HEK293 (cell line): Measurements from ENCODE around the gene PCK1.

Experiments
- CTCF ChIA-PET: fragments of 350-600 bp; formaldehyde crosslinking; extraction: SDS; loops from one replicate; lab custom pipeline; 2021; ENCODE audit warnings: antibody characterized with exemption; lab: Yijun Ruan, JAX
- POLR2A ChIA-PET: fragments of 300-600 bp; formaldehyde crosslinking; extraction: SDS; loops from one replicate; lab custom pipeline; 2020; ENCODE audit warnings: antibody characterized with exemption, inconsistent platforms; lab: Yijun Ruan, JAX
- H3K27ac ChIP-seq: fragments of 200-500 bp; sonication (Bioruptor generic); 2 replicates; pipeline ENCODE4 v1.5.1; 2014; ENCODE audit warnings: low read depth, low read length, control low read depth, inconsistent platforms; ENCODE audit errors: extremely low read depth
- H3K36me3 ChIP-seq, 2 experiments: fragments of 200-500 bp in 1 of 2; sonication (Bioruptor generic) in 1 of 2; 1 replicate in 1 of 2; 2 replicates in 1 of 2; pipeline ENCODE4 v1.5.1; 2014 to 2017; ENCODE audit warnings: inconsistent platforms in 2 of 2, low read length in 2 of 2; ENCODE audit not compliant: control insufficient read depth in 2 of 2, insufficient read depth in 1 of 2
- H3K4me1 ChIP-seq: fragments of 200-500 bp; sonication (Bioruptor generic); 2 replicates; pipeline ENCODE4 v1.5.1; 2014; ENCODE audit warnings: mild to moderate bottlenecking, low read length, inconsistent platforms; ENCODE audit not compliant: control insufficient read depth, insufficient read depth
- H3K4me3 ChIP-seq: 2 replicates; pipeline ENCODE4 v1.5.1; 2011; ENCODE audit warnings: low read depth, mild to moderate bottlenecking, control low read depth, low read length, moderate library complexity
- H3K9me3 ChIP-seq: fragments of 200-500 bp; sonication (Bioruptor generic); 2 replicates; pipeline ENCODE4 v1.5.1; 2014; ENCODE audit warnings: low read depth, low read length, inconsistent platforms; ENCODE audit not compliant: control insufficient read depth, insufficient read depth
- GLIS1 ChIP-seq: fragments of 450-650 bp; formaldehyde crosslinking; IDR thresholded peaks from 2 replicates; pipeline ENCODE4 v1.5.1; 2016; ENCODE audit warnings: missing biosample characterization, missing genetic modification characterization
- HOXA7 ChIP-seq: sonication (generic); formaldehyde crosslinking; IDR thresholded peaks from 2 replicates; pipeline ENCODE4 v1.8.1; 2022; ENCODE audit warnings: missing genetic modification reagents, borderline replicate concordance
- INSM2 ChIP-seq: fragments of 450-650 bp; formaldehyde crosslinking; IDR thresholded peaks from 2 replicates; pipeline ENCODE4 v1.5.1; 2016; ENCODE audit warnings: missing biosample characterization, missing genetic modification characterization
- MYNN ChIP-seq: fragments of 450-650 bp; formaldehyde crosslinking; IDR thresholded peaks from 2 replicates; pipeline ENCODE4 v1.5.1; 2016; ENCODE audit warnings: missing biosample characterization, missing genetic modification characterization, borderline replicate concordance
- PRDM1 ChIP-seq: fragments of 450-650 bp; formaldehyde crosslinking; IDR thresholded peaks from 2 replicates; pipeline ENCODE4; 2016; ENCODE audit warnings: missing biosample characterization, missing genetic modification characterization
- SCRT2 ChIP-seq: fragments of 450-650 bp; formaldehyde crosslinking; IDR thresholded peaks from 2 replicates; pipeline ENCODE4 v1.5.1; 2016; ENCODE audit warnings: missing biosample characterization, missing genetic modification characterization
- TCF7L2 ChIP-seq: IDR thresholded peaks from 2 replicates; pipeline ENCODE4 v1.6.1; 2011; ENCODE audit warnings: low read depth, mild to moderate bottlenecking, inconsistent platforms, low read length, moderate library complexity, borderline replicate concordance
- ZBTB44 ChIP-seq: fragments of 450-650 bp; IDR thresholded peaks from 2 replicates; pipeline ENCODE4 v1.5.1; 2018; ENCODE audit warnings: missing biosample characterization, mild to moderate bottlenecking, missing genetic modification characterization
- ZBTB6 ChIP-seq: fragments of 450-650 bp; formaldehyde crosslinking; IDR thresholded peaks from 2 replicates; pipeline ENCODE4 v1.5.1; 2017; ENCODE audit warnings: missing biosample characterization, missing genetic modification characterization
- ZBTB7A ChIP-seq: fragments of 450-650 bp; formaldehyde crosslinking; IDR thresholded peaks from 2 replicates; pipeline ENCODE4 v1.5.1; 2016; ENCODE audit warnings: low read depth, missing biosample characterization, missing genetic modification characterization
- ZNF146 ChIP-seq: fragments of 450-650 bp; formaldehyde crosslinking; IDR thresholded peaks from 2 replicates; pipeline ENCODE4 v1.5.1; 2016; ENCODE audit warnings: missing biosample characterization, missing genetic modification characterization
- ZNF155 ChIP-seq: fragments of 450-650 bp; formaldehyde crosslinking; IDR thresholded peaks from 2 replicates; pipeline ENCODE4 v1.5.1; 2016; ENCODE audit warnings: missing biosample characterization, missing genetic modification characterization
- ZNF174 ChIP-seq: fragments of 450-650 bp; formaldehyde crosslinking; IDR thresholded peaks from 2 replicates; pipeline ENCODE4 v1.5.0; 2017; ENCODE audit warnings: missing biosample characterization, mild to moderate bottlenecking, missing genetic modification characterization
- ZNF26 ChIP-seq: fragments of 450-650 bp; formaldehyde crosslinking; IDR thresholded peaks from 2 replicates; pipeline ENCODE4 v1.5.1; 2016; ENCODE audit warnings: missing biosample characterization, missing genetic modification characterization
- ZNF311 ChIP-seq: fragments of 450-650 bp; formaldehyde crosslinking; IDR thresholded peaks from 2 replicates; pipeline ENCODE4 v1.5.1; 2017; ENCODE audit warnings: missing biosample characterization, missing genetic modification characterization, borderline replicate concordance
- ZNF354C ChIP-seq: fragments of 450-650 bp; formaldehyde crosslinking; IDR thresholded peaks from 2 replicates; pipeline ENCODE4 v1.5.1; 2016; ENCODE audit warnings: missing biosample characterization, missing genetic modification characterization, low read depth, borderline replicate concordance
- ZNF362 ChIP-seq: fragments of 450-650 bp; formaldehyde crosslinking; IDR thresholded peaks from 2 replicates; pipeline ENCODE4 v1.5.1; 2016; ENCODE audit warnings: missing biosample characterization, missing genetic modification characterization
- ZNF404 ChIP-seq: fragments of 450-650 bp; formaldehyde crosslinking; IDR thresholded peaks from 2 replicates; pipeline ENCODE4 v1.5.1; 2017; ENCODE audit warnings: missing biosample characterization, missing genetic modification characterization
- ZNF416 ChIP-seq: fragments of 450-650 bp; formaldehyde crosslinking; IDR thresholded peaks from 2 replicates; pipeline ENCODE4 v1.5.1; 2016; ENCODE audit warnings: missing biosample characterization, missing genetic modification characterization
- ZNF529 ChIP-seq: fragments of 450-650 bp; formaldehyde crosslinking; IDR thresholded peaks from 2 replicates; pipeline ENCODE4 v1.5.1; 2017; ENCODE audit warnings: missing genetic modification characterization, missing biosample characterization; ENCODE audit not compliant: insufficient replicate concordance
- ZNF561 ChIP-seq: fragments of 450-650 bp; IDR thresholded peaks from 2 replicates; pipeline ENCODE4 v1.5.1; 2018; ENCODE audit warnings: missing biosample characterization, missing genetic modification characterization, borderline replicate concordance
- ZNF580 ChIP-seq: fragments of 450-650 bp; formaldehyde crosslinking; IDR thresholded peaks from 2 replicates; pipeline ENCODE4 v1.5.1; 2016; ENCODE audit warnings: missing biosample characterization, missing genetic modification characterization
- ZNF658 ChIP-seq: fragments of 450-650 bp; formaldehyde crosslinking; IDR thresholded peaks from 2 replicates; pipeline ENCODE4; 2016; ENCODE audit warnings: missing biosample characterization, missing genetic modification characterization
- ZNF664 ChIP-seq: fragments of 450-650 bp; formaldehyde crosslinking; IDR thresholded peaks from 2 replicates; pipeline ENCODE4 v1.5.1; 2016; ENCODE audit warnings: missing biosample characterization, missing genetic modification characterization
- ZNF670 ChIP-seq: fragments of 450-650 bp; formaldehyde crosslinking; IDR thresholded peaks from 2 replicates; pipeline ENCODE4 v1.5.1; 2016; ENCODE audit warnings: missing biosample characterization, missing genetic modification characterization, low read depth
- ZNF76 ChIP-seq: fragments of 450-650 bp; formaldehyde crosslinking; IDR thresholded peaks from 2 replicates; pipeline ENCODE4; 2016; ENCODE audit warnings: low read depth, missing biosample characterization, missing genetic modification characterization, borderline replicate concordance
- ZSCAN16 ChIP-seq: fragments of 450-650 bp; formaldehyde crosslinking; IDR thresholded peaks from 2 replicates; pipeline ENCODE4 v1.5.1; 2016; ENCODE audit warnings: missing biosample characterization, missing genetic modification characterization

Gene PCK1

GRCh38 chr20:57605045-57605444, 44.1 kb downstream of the PCK1 start:
- CTCF ChIA-PET: no interaction called here
- no peak overlapping the region for H3K27ac ChIP-seq
- TF ChIP-seq ZNF146 (tag by site-specific recombination): no peak
- TF ChIP-seq ZNF664 (tag by site-specific recombination): no peak
- TF ChIP-seq ZNF580 (tag by site-specific recombination): no peak
- TF ChIP-seq MYNN (tag by site-specific recombination): no peak
- TF ChIP-seq SCRT2 (tag by site-specific recombination): no peak
- TF ChIP-seq ZNF76: no peak
- no peak for TF ChIP-seq ZNF416
- TF ChIP-seq ZNF561 (tag by site-specific recombination): no peak
- TF ChIP-seq ZNF354C: no peak
- no peak for TF ChIP-seq HOXA7 (CRISPR knock-in tag)
- TF ChIP-seq ZNF155: no peak
- no peak overlapping the region for H3K4me3 ChIP-seq
- POLR2A ChIA-PET: no interaction called here
- no peaks in the 10 kb centered on the region for H3K36me3 ChIP-seq
- no peaks in the 10 kb centered on the region for H3K4me1 ChIP-seq
- H3K9me3 ChIP-seq: no peaks in the 10 kb centered on the region

GRCh38 chr20:57605878-57606277, 45.0 kb downstream of the PCK1 start:
- POLR2A ChIA-PET: no interaction called here
- H3K4me1 ChIP-seq: no peaks in the 10 kb centered on the region
- H3K27ac ChIP-seq: no peak overlapping the region
- TF ChIP-seq PRDM1 (tag by site-specific recombination) (peak; percentile 39; the same call in 1 of the 2 replicates), ZNF76 (no peak), ZNF404 (no peak)
- H3K4me3 ChIP-seq: no peak overlapping the region
- CTCF ChIA-PET: interaction anchor here (0.8 to 2.6 kb wide), 7 partner anchors 10 to 951 kb away, joined by 3 to 16 read pairs (median 3); no protein-coding TSS in a partner anchor
- H3K36me3 ChIP-seq: no peaks in the 10 kb centered on the region
- no peaks in the 10 kb centered on the region for H3K9me3 ChIP-seq

- no peak overlapping the region for H3K27ac ChIP-seq
- no peaks in the 10 kb centered on the region for H3K9me3 ChIP-seq
- no peaks in the 10 kb centered on the region for H3K36me3 ChIP-seq
- no peaks in the 10 kb centered on the region for H3K4me1 ChIP-seq
- POLR2A ChIA-PET: no interaction called here
- no peak overlapping the region for H3K4me3 ChIP-seq
- CTCF ChIA-PET: interaction anchor here (1.0 kb wide), 1 partner anchor 93 kb away, joined by 4 read pairs; no protein-coding TSS in a partner anchor
- no peak for TF ChIP-seq ZSCAN16 (tag by site-specific recombination)
- TF ChIP-seq TCF7L2: no peak
- TF ChIP-seq ZNF26: no peak
- TF ChIP-seq ZNF670 (tag by site-specific recombination): no peak
- TF ChIP-seq ZBTB7A (tag by site-specific recombination): no peak
- TF ChIP-seq ZNF362 (tag by site-specific recombination): no peak
- no peak for TF ChIP-seq ZNF311
- TF ChIP-seq ZNF658 (tag by site-specific recombination): no peak
- no peak for TF ChIP-seq INSM2
- TF ChIP-seq ZBTB6: no peak
- TF ChIP-seq ZNF416: no peak
- no peak for TF ChIP-seq ZNF529 (tag by site-specific recombination)
- no peak for TF ChIP-seq ZNF174 (tag by site-specific recombination)
- no peak for TF ChIP-seq GLIS1
- TF ChIP-seq ZBTB44 (tag by site-specific recombination): no peak
Observed at GRCh38 chr20:57608516-57608915, 47.6 kb downstream of the PCK1 start.
